GM12891 (cell line): ENCODE measurements around the gene ICAM4.

Source experiments
- POLR2A ChIP-seq: IDR thresholded peaks from 2 replicates; pipeline ENCODE4 v1.6.1; 2011; ENCODE audit warnings: low read depth, low read length, control low read depth
- POLR2AphosphoS5 ChIP-seq: IDR thresholded peaks from 2 replicates; pipeline ENCODE4 v1.6.1; 2011; ENCODE audit warnings: low read depth, low read length, control low read depth
- POU2F2 ChIP-seq: IDR thresholded peaks from 2 replicates; pipeline ENCODE4 v1.6.1; 2011; ENCODE audit warnings: low read depth, mild to moderate bottlenecking, control low read depth, low read length, moderate library complexity
- TAF1 ChIP-seq: IDR thresholded peaks from 2 replicates; pipeline ENCODE4 v1.6.1; 2011; ENCODE audit warnings: low read depth, low read length, control low read depth

GRCh38 chr19:10256970-10257615 lies 29.7 kb upstream of the ICAM4 start:
- TF ChIP-seq POLR2A = no peak
- no peak for TF ChIP-seq POLR2AphosphoS5
- no peak for TF ChIP-seq TAF1
- no peak for TF ChIP-seq POU2F2
